Measurements from ENCODE around the gene SPPL2B.

The SPPL2B gene

DNA sequence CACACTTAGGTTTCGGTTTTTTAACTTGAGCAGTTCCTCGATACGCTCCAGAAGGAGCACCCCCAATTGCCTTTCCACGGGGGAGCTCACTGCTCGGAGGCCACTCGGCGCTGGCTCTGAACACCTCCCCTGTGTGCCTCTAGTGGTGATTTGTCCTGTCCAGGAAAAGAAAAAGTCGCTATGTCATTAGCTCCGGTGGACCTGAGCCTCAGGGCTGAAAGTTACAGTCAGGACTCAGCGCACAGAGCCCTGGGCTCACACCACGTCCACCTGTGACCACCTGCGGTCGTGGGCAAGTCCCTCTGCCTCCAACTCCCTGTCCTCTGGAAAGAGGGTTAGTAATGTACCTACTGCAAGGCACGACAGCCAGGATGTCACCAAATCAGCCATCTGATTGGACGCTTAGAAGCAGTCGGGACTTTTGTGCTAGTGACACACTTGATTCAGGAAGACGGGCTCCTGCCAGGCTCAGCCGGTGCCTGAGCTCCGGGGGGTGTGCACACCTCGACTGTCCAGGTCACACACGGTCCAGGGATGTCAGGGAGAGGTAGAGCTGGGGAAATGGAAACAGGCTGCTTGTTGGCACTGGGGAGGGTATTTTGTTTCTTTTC is 27.7 kb downstream of the SPPL2B start:
- FAIRE-seq: no peak

DNA sequence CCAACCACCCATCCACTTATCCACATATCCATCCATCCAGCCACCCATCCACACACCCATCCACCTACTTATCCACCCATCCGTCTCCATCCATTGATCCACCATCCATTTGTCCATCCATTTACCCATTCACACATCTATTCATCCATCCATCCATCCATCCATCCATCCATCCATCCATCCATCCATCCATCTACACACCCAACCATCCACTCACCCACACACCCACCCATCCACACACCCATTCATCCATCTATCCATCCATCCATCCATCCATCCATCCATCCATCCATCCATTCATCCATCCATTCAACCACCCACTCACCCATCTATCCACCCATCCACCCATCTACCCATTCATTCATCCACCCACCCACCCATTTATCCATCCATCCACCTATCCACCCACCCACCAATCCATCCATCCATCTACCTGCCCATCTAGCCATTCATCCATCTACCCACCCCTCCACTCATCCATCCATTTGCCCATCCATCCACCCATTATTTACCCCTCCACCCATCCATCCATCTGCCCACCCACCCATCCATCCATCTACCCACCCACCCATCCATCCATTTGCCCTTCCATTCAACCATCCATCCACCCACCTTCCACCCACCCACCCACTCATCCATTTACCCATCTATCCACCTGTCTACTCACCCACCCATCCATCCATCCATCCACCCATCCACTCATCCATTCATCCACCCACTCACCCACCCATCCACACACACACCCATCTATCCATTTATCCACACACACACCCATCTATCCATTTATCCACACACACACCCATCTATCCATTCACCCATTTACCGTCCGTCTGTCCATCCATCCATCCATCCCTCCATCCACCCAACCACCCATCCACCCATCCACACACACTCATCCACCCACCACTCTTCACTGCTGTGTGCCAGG is 29.1 kb downstream of the SPPL2B start:
- FAIRE-seq: no peak

DNA sequence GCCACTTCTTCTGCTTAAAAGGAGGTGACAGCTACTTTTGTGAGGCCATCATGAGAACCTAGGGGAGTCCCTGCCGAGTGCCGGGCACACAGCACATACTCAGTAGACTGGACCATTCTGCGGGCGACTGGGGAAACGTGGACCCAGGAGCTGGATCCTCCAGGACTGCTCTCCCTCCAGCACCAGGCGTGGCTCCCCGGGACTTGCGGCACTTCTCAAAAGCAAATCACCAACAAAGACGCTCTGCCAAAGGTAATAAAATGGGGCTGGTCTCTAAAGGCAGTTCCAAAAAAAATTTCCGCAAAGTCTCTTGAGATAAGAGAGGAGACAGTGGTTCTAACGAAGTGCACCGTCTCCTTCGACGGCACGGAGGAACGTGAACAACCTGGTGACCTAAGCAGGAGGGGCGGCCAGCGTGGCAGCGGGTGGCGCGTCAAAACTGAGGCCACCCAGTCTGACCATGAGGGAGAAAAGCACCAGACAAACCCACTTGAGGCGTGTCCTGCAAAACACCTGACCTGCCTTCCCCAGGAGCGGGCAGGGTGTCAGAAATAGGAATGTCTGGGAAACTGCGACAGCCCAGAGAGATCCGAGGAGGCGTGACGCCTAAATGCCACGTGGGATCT is 30.2 kb downstream of the SPPL2B start:
- no peak for FAIRE-seq

DNA sequence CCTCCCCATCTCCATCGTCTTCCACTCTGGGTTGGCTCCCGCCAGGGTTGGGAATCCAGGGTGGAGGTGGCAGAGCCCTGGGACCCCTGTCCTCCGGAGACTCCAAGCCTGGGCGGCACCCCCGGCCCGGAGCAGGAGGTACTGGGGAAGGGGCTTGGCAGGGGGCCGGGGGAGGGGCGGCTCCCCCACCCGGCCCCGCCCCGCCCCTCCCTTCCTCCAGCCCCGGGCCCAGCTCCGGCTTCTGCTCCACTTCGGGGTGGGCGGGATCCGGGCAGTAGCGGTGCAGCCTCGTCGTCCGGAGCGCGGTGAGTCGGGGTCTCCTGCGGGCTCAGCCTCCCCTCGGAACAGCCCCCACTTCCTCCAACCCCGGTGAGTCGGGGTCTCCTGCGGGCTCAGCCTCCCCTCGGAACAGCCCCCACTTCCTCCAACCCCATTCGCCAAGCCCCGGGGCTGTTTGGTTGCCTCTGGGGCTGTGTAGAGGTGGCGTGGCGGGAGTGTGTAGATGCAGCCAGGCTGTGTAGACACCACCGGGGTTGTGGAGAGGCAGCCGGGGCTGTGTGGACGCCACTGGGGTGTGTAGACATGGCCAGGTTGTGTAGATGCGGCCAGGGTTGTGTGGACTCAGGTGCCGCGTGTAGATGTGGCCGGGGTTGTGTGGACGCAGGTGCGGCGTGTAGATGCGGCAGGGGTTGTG is 31.7 kb downstream of the SPPL2B start, which contains the start of gene TMPRSS9:
TSS of gene TMPRSS9 (plus strand) at position 274 of the 694 bp plus-strand sequence. CDS start 29,521 bp downstream, outside the sequence.
- FAIRE-seq: no peak

DNA sequence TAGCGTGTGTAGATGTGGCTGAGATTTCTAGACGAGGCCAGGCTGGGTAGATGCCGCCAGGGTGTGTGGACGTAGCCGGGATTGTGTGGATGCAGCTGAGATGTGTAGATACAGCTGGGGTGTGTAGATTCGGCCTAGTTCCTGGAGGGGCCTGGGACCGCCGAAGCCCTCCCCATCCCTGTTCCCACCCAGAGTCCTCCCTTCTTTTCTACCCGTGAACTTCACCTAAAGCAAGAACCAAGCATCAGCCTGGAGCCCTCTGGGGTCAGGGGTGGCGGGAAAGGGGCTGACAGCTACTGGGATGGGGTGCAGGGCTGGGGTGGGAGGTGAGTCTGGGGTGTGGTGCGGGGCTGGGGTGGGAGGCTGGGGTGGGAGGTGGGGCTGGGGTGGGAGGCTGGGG is 32.3 kb downstream of the SPPL2B start:
- FAIRE-seq: no peak

DNA sequence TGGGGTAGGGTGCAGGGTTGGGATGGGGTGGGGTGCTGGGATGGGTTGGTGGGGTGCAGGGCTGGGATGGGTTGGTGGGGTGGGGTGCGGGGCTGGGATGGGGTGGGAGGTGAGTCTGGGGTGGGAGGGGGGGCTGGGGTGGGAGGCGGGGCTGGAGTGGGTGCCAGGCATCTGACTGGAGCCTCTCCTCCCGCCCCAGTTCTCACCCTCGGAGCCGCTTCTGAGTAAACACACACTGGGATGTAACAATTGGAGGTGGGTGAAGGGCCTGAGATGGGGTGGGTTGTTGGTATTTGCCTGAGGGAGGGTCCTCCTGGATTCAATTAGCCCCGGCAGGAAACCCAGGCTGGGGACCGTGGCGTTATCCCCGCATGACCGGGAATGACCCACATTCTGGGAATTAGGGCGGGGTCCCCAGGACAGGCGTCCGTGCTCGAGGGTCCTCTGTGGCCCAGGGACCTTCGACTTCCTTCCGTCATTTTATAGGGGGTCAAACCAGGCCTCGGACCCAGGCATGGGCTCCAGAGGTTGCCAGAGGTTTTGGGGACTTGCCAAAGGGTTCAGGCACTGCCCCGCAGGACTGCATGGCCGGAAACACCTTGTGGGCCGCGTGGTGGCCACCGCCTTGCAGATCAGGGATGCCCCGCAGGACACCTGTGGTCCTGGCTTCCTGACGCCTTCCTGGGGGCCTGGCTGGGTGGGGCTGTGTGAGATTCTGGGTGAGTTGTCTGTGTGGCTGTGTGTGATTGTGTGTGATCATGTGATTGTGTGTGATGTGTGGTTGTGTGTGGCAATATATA is 33.0 kb downstream of the SPPL2B start:
- FAIRE-seq: no peak

DNA sequence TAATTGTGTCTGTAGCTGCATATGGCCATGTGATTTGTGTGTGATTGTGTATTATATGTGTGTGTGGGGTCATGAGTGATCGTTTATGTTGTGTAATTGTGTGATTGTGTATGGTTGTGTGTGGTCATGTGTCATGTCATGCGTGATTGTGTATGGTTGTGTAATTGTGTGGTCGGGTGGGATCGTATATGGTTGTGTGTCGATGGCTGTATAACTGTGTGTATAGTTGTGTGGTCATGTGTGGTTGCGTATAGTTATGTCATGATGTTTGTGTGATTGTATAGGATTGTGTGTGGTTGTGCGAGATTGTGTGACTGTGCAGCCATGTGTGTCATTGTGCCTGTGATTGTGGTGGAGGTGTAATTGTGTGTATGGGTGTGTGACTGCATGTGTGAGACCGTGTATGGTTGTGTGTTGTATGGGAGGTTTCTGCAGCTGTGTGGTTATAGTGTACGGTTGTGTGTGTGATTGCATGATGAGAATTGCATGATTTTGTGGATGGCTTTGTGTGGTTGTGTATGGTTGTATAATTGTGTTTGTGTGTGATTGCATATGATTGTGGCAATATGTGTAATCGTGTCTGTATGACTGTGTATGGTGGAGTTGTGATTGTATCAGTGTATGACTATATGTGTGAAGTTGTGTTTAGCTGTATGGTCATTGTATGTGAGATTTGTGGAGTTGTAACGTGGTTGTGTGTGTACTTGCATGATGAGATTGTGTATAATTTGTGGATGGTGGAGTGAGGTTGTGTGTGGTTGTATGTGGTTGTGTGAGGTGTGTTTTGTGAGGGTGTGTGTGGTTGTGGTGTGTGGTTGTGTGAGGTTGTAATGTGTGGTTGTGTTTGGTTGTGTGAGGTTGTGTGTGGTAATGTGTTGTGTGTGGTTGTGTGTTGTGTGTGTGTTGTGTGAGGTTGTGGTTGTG is 33.8 kb downstream of the SPPL2B start:
- no peak for FAIRE-seq

DNA sequence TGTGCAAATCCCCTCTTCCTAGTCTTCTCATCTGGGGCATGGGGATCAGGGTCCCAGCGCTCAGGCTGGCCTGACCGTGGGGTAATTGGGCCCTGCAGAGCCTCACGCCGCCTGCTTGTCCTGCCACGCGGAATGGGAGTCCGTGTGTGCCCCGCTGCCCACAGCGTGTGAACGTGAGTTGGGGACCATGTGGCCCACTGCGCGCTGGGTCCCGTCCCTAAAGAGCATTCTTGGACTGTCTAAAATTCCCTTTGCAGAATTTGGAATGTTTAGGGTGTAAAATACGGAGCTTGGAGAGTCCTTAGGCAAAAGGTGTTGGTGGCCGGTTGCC is 34.5 kb downstream of the SPPL2B start:
- FAIRE-seq: no peak

DNA sequence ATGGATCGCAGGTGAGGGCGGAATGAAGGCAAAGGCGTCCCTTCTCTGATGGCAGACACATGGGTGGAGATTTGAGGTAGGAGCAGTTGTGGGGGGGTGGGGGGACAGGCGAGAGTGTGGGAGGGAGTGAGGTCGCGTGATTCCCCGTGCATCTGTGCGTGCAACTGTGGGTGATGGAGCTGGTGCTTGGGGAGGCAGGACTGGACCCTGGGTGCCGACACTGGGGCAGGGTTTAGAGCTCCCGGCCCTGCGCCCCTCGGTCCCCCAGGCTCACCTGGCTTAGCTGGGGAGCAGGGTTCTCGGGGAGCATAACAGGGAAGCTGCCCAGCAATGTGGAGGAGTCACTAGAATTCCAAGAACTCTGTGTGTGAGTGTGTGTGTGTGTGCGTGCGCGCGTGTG is 34.9 kb downstream of the SPPL2B start:
- no peak for FAIRE-seq

DNA sequence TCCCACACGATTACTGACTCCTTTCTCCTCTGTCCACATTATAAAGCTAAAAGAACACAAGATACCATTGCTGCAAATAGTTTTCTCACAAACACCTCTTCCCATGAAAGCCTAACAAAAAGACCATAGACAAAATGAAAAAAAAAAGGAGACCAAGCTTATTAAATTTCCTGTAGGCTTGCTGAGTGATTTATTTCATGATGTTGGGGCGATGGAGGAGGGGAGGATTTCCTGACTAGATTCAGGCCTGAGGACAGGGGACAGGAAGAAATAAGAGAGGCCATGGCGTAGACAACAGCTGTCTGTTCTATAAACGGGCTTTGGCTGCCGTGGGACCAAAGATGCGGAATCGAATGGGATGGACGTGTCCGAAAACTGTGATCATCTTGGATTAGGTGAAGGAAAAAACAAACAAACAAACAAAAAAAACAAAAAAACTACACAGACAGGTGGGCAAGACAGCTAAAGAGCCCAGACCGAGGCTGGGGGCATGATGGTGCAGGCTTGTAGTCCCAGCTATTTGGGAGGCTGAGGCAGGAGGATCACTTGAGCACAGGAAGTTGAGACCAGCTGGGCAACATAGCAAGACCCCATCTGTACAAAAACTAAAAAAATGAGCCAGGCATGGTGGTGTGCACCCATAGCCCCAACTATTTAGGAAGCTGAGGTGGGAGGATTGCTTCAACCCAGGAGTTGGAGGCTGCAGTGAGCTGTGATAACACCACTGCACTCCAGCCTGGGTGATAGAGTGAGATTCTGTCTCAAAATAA is 36.9 kb downstream of the SPPL2B start:
- FAIRE-seq: no peak

DNA sequence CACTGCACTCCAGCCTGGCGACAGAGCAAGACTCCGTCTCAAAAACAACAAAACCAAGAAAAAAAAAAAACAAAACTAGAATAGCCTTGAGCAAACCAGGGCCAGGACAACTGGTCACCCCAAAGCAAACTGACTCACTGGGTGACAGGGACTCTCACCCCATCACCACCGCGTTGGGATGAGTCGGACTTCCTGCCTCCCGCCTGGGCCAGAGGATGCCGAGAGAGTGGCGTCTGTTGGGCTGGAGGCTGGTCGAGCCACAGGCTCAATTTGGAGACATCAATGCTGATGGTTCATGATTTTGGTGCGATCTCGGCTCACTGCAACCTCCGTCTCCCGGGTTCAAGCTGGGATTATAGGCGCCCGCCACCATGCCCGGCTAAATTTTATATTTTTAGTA is 43.2 kb downstream of the SPPL2B start:
- FAIRE-seq: no peak

DNA sequence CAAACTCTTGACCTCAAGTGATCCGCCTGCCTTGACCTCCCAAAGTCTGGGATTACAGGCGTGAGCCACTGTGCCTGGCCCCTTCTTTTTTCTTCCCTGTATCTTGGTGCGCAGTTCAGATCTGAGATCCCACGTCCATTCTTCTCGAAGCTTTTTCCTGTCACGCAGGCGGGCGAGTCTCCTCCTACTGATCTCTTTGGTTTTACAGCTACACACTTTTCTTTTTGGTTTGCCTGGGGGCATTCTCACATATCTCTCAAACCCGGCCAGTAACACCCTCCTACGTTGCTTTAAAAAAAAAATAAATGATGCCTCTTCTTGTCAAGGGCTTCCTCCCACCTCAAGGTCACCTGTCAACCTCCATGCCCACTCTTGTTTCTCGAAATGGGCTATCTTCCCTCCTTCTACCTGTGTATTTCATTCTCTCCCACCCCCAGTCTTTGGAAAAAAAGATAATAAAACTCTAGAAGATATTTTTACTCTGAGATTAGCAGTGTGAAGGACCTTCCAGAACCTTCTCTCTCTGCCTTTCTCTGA is 43.7 kb downstream of the SPPL2B start:
- no peak for FAIRE-seq

DNA sequence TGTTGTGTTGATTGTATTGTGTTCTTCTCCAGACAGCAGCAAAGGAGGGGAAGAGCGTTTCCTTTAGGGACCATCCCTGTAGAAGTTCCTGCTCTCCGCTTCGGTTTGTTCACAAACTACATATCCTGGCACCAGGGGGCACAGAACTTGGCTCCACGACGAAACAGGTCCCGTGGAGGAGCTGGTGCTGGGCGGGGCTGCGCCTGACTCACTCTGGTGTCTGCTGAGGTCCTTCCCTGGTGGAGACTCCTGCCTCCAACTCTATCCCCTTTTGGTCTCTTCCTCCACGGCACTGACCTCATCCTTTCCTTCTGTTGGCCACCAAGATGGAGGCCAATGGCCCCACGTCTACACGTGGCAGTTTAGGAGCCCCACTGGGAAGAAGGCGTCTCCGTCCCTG is 46.3 kb downstream of the SPPL2B start:
- no peak for FAIRE-seq

DNA sequence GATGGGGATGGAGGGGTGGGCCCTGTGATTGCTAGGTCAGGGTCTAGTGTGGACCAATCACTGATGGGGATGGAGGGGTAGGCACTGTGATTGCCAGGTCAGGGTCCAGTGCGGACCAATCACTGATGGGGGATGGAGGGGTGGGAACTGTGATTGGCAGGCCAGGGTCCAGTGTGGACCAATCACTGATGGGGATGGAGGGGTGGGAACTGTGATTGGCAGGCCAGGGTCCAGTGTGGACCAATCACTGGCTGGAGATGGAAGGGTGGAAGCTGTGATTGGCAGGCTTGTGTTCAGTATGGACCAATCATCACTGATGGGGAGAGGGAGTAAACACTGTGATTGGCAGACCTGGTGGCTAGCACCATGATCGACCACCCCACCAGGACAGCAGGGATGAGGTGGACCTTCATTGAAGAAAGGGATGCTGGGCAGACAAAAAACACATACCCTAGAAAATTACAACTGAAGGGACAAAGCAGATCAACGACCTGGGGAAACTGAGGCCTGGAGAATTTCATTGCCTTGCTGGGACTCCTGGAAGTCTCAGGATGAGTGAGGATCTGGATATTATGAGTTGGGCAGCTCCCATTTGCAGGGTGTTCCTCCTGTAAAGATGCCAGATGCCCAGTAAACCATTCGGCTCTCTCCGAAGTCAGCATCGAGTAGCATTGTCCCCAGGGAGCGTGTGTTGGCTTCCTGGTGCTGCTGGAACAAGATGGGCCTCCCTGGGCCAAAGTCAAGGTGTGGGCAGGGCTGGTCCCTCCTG is 47.1 kb downstream of the SPPL2B start:
- no peak for FAIRE-seq

DNA sequence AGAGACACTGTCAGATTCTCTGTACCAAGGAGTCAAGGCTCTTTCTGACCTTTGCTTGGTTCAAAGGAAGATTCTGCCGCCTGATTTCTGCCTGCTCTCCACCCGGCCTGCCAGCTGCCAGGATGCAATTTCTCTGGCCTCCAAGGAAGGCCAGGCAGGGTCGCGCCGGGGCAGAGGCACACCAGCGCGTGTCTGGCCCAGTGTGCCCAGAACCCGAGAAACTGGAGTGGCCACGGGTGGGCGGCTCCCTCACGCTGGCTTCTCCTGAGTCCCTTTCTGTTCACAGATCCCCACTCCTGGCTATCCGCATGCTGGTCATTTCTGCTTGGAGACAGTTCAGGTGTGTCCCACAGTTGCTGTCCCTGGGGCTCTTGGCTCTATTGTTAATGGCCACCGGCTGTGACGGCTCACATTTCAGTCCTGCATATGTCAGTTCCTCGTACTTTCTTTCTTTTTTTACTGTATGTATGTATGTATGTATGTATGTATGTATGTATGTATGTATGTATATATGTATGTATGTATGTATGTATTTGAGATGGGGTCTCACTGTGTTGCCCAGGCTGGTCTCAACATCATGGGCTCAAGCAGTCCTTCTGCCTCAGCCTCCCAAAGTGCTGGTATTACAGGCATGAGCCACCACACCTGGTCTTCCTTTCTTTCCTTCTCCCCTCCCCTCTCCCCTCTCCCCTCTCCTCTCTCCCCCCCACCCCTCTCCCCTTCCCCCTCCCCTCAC is 48.5 kb downstream of the SPPL2B start:
- FAIRE-seq: no peak

DNA sequence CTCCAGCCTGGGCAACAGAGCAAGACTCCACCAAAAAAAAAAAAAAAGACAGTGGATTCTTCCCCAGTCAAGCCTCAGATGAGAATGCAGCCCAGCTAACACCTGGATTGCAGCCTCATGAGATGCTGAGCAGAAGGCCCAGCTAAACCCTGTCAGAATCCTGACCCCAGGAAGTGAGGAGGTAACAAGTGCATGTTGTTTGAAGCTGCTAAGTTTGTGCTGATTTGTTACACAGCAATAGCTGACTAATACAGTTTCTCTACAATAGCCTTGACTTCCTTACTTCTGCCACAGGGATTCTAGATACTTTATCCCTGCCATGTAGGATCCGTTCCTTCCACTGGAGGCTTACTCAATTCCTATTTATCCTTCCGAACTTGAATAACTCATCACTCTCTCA is 52.1 kb downstream of the SPPL2B start:
- no peak for FAIRE-seq

DNA sequence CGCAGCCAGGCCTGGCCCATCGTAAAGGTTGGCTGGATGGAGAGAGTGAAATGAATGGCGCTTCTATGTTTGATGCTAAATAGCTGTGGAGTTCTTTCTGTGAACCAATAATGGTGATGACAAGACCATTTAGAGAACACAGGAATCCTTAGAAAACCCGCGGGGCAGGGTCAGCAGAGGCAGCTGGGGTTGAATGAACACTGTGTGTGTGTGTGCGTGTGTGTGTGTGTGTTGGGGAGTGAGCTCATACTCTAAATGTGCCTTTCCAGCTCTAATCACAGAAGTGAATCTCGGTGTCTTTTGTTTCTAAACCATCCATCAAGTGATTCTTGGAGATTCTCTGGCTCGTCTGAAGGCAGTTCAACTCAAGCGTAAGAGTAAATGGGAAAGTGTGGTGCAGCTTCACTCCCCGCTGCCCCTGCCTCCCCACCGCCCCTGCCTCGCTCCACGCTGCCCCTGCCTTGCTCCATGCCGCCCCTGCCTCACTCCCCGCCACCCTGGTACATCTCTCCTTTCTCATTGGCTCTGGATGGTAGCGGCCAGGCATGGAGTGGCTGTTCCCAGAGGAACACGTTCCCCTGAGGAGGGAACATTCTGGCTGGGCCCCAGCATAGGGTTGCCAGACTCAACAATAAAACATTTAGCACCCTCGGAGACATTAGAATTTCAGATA is 52.8 kb downstream of the SPPL2B start:
- FAIRE-seq: no peak
